Loucy (cell line): Measurements from ENCODE around the gene SEMA6A.

Source experiments
- CTCF ChIP-seq: fragments of 200-600 bp; sonication (generic); conservative IDR thresholded peaks from 2 replicates; pipeline ENCODE4 v1.5.1; 2014; ENCODE audit warnings: mild to moderate bottlenecking, antibody characterized with exemption, low read length
- EZH2phosphoT487 ChIP-seq: fragments of 200-600 bp; IDR thresholded peaks from 2 replicates; pipeline ENCODE4 v1.6.1; 2018; ENCODE audit warnings: antibody characterized with exemption, mild to moderate bottlenecking, moderate library complexity, borderline replicate concordance

- no peak for TF ChIP-seq CTCF
- TF ChIP-seq EZH2phosphoT487: no peak
These were observed 66.5 kb downstream of the SEMA6A start for GRCh38 chr5:116507941-116508655.
